HUDEP-2 (cell line): ENCODE data around the gene AFMID.

ENCODE experiments used
- DNase-seq, 76 experiments: peaks; one replicate each; lab custom pipeline; 2025; ENCODE audit not compliant: unreplicated experiment in 76 of 76; lab: John Stamatoyannopoulos, UW

Gene AFMID

DNA sequence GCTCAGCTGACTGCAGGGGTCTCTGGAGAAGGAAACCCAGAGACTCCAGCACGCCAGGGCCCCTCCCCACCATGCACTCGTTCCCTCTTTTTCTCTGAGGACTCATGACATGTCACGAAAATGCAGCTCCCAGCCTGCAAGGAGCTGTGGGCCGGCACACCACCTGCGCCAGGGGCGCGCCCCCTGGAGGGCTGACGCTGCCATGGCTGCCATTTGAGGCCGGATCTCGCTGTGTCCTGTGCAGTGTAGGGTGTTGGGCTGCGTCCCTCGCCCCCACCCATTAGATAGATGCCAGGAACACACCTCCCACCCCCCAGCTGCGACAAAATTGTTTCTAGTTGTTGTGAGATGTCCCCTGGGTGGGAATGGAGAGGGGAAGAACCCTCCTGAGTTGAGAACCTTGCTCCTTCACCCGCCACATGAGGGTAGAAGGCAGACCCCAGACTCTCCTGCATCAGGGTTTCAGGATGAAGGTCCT lies 10.6 kb upstream of the AFMID start:
- peak in 62 of 76 experiments; percentile 9 to 76 (median 50) for DNase-seq

DNA sequence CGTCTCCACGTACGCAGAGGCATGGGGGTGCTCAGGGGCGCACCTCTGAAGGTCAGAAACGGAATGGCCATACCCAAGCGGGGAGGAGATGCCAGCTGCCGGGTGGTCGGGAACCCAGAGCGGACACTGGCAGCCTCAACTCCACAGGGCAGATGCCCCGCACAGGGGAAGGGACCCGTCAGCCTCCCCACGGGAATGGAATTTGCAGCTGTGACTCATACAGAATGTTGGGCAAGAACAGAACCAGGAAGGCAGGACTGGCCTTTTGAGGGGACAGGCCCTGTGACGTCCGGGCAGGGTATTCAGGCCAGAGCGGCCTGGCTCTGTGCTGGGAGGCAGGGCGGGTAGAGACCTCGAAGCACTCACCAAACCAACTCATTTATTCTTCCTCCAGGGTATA lies 7.8 kb upstream of the AFMID start:
- no peak for DNase-seq

DNA sequence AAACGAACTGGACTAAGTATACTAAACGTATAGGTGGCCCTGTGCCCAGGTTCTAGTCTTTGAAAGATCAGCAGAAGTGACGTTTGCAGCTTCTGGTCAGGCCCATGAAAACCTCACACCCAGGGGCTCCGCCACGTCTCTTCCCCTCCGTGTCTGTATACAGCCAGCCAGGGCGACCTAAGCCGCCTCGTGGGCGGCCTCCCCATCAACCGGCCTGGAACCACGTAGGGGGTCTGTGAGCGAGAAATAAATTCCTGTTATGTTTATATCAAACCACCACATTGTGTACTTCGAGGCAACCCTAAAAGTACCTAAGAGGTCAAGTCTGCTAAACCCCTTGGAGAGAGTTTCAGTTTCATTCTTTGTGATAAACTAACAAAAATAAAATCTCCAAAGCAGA lies 7.1 kb upstream of the AFMID start:
- DNase-seq, result no peak

DNA sequence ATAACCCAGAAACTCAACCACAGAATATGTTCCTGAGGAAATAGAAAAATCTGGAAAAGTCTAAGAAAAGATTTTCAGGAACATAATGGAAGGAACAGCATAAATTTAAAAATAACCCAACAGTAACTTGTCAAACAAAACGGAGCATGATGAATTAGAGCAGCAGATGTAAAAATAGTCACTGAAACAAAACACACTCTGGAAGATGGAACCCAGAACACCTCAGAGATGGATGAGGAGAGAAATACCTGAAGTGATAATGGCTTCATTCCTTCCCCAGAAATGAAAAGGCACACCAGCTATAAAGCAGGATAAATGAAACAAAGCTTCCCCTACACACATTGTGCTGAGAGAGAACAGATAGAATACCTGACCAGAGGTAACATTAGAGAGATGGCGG lies 6.7 kb upstream of the AFMID start:
- no peak for DNase-seq

- no peak for DNase-seq
These were observed 4.7 kb upstream of the AFMID start for GRCh38 chr17:78182504-78182903.

GRCh38 chr17:78183916-78184315 lies 3.2 kb upstream of the AFMID start:
- no peak for DNase-seq

GRCh38 chr17:78184351-78184750 lies 2.8 kb upstream of the AFMID start:
- no peak for DNase-seq

DNA sequence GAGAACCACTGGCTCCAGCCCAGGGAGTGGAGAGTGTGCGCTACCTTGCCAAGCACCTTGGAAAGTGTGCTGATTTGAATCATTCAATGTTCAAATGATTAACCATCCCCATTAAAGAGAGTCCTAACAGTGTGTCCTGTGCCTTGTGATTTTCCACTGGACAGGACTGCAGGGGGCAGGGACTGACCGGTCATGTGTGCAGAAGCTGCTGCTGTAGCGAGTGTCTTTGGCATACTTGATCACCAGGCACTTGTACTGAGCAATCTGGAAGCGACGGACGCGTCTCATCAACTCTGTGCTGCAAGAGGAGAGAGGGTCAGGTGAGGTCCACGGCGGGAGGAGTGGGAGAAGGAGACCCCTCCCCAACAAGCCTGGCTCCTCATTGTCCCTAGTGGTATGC lies 2.3 kb upstream of the AFMID start:
- DNase-seq, result no peak

DNA sequence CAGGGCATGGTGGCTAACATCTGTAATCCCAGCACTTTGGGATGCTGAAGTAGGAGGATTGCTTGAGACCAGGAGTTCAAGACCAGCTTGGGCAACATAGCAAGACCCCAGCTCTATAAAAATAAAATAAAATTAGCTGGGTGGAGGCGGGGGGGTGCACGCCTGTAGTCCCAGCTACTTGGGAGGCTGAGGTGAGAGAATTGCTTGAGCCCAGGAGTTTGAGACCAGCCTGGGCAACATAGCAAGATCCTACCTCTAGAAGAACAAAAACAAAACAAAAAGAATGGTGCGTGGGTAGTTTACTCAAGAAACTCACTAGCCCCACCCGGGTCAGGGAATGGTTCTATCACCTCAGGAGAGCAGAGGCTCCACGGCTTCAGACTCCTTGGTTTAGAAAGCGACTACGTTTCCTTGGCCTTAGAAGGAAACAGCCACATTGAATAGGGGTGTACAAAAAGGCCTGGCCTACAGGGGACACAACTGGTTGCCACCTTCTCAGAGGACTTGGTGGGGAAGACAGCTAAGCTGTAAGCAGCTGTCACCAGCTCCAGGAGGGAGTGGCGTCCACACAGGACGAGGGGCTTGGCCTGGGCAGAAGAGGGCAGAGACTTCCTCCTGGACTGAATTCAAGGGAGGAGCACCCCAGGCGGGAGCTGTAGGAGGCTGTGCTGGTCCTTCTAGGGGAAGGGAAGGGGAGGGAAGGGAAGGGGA lies 1.0 kb upstream of the AFMID start:
- DNase-seq, result peak in 64 of 76 experiments; percentile 10 to 72 (median 45)

DNA sequence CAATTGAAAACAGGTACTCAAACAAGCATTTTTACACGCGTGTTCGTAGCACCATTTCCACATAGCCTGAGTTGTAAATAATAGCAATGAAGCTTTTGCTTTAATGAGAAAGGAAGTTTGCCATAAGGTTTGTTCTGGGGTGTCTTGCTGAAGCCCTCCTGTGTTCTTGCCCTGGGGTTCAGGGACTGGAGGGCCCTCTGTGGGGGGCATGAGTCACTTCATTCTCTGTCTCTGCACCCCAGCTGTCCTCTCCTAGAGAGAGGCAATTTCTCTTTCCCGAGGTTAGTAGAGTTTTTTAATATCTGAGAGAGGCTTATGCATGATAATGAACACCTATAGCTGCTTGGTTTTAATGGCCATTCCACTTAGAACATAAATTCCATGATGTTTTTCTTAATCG lies 9.6 kb downstream of the AFMID start:
- DNase-seq, result no peak

DNA sequence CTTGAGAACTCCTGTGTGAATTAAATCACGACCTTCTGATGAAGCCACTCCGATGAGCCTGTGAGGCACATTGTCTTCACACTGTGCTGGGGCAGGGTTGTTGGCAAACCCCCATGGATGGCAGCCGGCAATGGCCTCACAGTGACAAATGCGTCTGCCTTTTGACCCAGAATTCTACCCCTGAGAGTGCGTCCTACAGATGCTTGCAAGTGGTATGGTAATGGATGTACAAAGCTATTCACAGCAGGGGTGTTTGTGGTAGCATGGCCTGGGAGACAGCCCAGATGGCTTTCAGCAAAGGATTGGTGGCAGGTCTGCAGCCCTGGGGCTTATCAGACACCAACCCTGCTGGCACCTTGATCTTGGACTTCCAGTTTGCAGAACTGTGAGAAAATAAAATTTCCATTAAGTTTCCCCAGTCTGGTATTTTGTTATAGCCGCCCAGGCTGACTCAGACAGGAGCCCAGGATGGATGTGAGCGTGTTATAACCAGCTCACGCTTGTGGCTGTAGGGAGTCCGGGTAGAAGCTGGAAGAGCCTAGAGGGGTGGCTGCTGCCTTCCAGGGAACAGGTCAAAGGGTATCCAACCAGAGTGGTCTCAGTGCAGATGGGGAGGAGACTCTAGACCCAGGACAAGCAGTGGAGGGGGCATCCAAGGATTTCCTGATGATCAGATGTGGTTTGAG lies 10.1 kb downstream of the AFMID start:
- no peak for DNase-seq

GRCh38 chr17:78200451-78200850 lies 13.3 kb downstream of the AFMID start:
- no peak for DNase-seq

DNA sequence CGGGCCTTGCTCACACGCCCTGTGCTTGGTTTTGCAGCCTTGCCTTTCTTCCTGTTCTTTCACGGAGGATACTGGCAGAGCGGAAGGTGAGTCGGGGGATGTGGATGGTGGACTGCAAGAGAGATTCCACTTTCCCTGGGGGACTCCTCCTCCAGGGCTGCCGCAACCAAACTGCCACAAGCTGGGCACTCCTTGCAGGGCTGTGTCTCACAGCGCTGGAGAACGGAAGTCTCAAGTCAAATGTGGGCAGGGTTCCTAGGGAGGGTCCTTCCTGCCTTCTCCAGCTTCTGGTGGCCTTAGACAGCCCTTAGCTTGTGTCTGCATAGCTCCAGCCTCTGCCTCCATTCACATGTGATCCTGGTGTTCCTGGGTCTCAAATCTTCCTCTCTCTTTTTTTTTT lies 15.5 kb downstream of the AFMID start:
- no peak for DNase-seq

DNA sequence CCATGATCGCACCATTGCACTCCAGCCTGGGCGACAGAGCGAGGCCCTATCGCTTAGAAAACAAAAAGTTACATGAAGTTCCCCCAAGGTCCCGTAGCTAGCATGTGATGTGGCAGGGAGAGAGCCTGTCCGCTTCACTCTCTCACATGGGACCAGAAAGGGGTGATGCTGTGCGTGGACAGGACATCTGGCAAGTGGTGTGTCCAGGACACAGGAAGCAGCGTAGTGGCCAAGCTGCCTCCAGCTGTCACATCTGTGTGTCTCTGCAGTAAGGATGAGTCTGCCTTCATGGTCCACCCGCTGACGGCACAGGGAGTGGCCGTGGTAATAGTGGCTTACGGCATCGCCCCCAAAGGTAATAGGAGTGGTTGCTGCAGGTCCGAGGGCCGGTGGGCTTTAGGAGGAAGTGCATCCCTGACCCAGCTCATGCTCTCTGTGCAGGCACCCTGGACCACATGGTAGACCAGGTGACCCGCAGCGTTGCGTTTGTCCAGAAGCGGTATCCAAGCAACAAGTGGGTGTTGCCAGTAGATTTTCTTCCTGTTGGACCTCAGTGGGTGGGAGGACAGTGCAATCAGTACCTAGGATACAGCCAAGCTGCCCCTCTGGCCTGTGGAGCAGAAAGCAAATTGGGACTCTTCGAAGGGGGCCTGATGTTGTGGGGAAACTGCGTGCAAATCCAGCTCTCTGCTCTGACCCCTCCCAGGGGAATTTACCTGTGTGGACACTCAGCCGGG lies 17.4 kb downstream of the AFMID start:
- no peak for DNase-seq

DNA sequence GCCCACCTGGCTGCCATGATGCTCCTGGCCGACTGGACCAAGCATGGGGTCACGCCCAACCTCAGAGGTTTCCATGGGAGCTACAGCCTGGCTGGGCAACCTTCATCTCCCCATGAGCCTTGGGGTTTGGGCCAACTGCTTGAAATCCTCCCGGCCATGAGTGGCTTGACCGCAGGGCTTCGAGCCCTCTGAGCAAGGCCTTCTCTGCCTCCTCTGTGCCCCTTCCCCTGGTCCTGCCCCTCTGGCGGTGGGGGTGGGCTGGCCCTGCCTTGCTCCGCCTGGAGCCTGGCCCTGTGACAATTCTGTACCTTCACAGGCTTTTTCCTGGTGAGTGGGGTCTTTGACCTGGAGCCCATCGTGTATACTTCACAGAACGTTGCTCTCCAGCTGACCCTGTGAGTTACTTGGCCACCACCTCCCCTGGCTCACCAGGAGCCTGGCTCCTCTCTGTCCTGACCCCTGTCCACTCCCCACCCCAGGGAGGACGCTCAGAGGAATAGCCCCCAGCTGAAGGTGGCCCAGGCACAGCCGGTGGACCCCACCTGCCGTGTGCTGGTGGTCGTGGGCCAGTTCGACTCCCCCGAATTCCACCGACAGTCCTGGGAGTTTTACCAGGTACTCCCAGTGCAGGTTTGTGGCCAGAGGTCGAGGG lies 18.1 kb downstream of the AFMID start:
- DNase-seq, result no peak

GRCh38 chr17:78206298-78206697 lies 19.1 kb downstream of the AFMID start:
- DNase-seq, result no peak

DNA sequence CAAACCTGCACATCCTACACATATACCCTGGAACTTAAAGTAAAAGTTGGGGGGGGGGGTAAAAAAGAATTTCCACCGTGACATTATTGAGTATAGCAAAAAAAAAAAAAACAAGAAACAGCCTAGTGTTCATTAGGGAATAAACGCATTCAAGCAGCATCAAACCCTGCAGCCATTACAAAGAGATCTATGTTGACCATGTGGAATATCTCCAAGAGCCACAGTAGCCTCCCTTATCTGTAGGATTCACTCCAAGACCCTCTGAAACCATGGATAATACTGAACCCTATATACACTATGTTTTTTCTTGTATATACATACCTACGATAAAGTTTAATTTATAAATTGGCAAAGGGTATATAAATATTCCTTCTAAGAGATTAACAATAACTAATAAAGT lies 21.3 kb downstream of the AFMID start:
- no peak for DNase-seq

DNA sequence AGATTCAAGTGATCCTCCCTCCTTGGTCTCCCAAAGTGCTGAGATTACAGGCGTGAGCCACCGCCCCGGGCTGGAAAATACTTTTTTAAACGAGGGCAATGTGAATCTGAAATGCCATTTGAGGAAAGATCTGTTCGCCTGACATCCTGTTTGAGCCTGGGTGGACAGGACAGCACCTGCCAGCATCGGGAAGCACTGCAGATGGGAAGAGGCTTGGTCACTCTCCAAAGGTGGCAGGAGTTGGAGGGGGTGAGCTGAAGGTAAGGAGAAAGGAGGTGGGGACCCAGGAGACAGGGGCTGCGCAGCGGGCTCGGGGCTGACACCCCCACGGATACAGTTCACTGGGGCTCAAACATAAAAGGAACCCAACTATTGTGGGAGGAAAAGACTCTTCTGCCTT lies 22.9 kb downstream of the AFMID start:
- DNase-seq, result no peak

DNA sequence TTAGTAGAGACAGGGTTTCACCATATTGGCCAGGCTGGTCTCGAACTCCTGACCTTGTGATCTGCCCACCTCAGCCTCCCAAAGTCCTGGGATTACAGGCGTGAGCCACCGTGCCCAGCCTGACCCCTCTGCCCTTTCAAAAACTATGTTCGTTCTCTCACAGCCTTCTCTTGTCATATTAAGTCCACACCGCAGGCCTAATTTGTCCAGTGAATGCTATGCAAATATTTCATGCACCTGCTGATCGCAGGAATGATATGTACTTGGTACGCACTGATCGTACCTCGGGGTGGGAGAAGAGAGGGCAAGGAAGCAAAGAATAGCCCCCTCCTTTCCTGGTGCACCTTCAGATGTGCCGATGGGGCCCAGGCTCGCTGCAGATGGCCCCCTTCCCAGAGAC lies 23.9 kb downstream of the AFMID start:
- DNase-seq, result no peak

- DNase-seq, result peak in 74 of 76 experiments; percentile 24 to 92 (median 78)
These were observed 27.0 kb downstream of the AFMID start, which contains the start of gene BIRC5 for GRCh38 chr17:78214016-78214705. BIRC5 (plus strand) TSS chr17:78214253; CDS start chr17:78214317, 64 bp downstream.
